ENCODE results near the gene ZSCAN22.

Gene ZSCAN22

DNA sequence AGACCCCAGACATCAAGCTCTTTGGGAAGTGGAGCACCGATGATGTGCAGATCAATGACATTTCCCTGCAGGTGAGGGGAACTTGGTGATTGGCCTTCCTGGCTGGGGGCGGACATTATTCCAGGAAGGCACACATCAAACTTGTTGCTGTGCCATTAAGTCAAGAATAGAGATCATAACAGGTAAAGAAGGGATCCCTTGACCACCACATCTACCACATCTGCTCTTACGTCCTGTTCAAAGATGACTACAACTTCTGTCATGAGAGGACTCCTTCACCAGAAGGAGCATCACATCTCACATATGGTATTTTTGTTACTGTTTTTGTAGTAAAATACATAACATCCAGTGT is 61.4 kb downstream of the ZSCAN22 start:
- peak overlapping the region; percentile 98 for H3K27ac ChIP-seq
- 0 out of 2 replicates have a peak, but pooled peaks have one; percentile 1 for TF ChIP-seq CTCF (IDR thresholded peaks at IDR 0.05)
- TF ChIP-seq ZFX (IDR thresholded peaks at IDR 0.05; ENCODE audit: borderline replicate concordance): no peak

All from 22Rv1 (cell line).